22Rv1 (cell line): ENCODE measurements around the gene MGA.

Source experiments
- H3K27ac ChIP-seq: fragments of 450-650 bp; 2 replicates; pipeline ENCODE4 v1.5.1; 2017
- ZFX ChIP-seq: fragments of 450-650 bp; IDR thresholded peaks from 2 replicates; pipeline ENCODE4 v1.6.1; 2017; ENCODE audit warnings: antibody characterized with exemption, borderline replicate concordance
- TF ChIP-seq, protein P1 (sequence below): fragments of 450-650 bp; IDR thresholded peaks from 2 replicates; pipeline ENCODE4 v1.5.1; 2017; ENCODE audit warnings: mild to moderate bottlenecking

The MGA gene

DNA sequence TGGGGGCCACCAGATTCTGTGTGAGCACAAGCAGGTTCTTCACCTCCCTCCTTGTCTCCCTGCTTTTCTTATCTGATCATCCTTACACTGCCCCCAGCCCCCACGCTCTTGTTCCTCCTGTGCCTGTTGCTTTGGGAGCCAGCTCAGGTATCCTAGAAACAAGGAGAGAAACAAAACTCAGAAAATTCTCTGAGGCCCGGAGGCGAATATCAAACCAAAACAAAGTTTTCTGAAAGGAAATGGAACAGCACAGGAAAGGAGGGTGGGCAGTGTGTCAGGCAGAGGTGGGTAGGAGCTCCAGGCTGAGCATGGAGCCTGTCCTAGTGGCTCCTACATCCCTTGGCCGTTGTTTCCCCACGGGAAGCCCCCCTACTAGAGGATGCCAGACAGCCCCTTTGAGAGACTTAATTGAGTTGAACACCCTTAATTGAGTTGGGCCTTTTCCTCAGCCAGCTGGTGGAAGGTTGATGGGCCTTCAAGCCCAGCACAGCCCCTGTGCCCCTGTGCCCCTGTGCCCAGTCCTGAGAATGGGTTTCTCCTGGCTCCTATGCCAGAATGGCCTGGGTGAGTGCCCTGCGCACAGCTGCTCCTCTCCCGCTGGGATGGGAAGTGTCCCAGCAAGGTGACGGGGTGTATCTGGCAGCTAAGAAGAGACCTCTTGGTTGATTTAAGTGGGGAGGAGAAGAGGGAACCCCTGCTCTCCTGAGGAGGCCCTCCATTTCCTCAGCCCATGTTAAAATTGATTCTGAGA, 144.9 kb downstream of the MGA start:
- no peak overlapping the region for H3K27ac ChIP-seq
- TF ChIP-seq, protein P1, sequence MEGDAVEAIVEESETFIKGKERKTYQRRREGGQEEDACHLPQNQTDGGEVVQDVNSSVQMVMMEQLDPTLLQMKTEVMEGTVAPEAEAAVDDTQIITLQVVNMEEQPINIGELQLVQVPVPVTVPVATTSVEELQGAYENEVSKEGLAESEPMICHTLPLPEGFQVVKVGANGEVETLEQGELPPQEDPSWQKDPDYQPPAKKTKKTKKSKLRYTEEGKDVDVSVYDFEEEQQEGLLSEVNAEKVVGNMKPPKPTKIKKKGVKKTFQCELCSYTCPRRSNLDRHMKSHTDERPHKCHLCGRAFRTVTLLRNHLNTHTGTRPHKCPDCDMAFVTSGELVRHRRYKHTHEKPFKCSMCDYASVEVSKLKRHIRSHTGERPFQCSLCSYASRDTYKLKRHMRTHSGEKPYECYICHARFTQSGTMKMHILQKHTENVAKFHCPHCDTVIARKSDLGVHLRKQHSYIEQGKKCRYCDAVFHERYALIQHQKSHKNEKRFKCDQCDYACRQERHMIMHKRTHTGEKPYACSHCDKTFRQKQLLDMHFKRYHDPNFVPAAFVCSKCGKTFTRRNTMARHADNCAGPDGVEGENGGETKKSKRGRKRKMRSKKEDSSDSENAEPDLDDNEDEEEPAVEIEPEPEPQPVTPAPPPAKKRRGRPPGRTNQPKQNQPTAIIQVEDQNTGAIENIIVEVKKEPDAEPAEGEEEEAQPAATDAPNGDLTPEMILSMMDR, result no peak
- TF ChIP-seq ZFX, result no peak

DNA sequence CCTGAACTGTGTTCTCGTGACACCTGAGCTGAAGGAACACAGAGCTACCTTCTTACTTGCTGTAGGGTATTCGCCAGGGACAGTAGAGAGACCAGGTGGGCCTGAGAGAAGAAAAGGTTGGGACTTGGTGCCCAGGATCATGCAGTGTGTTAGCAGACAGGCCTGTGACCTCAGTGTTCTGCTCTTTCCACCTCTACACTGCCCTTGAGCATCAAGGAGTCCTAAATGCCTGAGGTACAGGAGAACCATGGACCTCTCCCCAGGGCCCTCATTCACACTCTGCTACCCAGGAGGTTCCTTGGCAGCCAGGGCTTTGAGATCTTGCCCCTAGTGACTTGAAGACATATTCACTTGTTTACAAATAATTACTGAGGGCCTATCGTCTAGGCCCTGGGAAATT, 145.5 kb downstream of the MGA start:
- TF ChIP-seq, protein P1, result no peak
- no peak for TF ChIP-seq ZFX
- H3K27ac ChIP-seq, result no peak overlapping the region

- H3K27ac ChIP-seq, result no peak overlapping the region
- TF ChIP-seq, protein P1, result peak; percentile 34; the same call in 1 of the 2 replicates
- no peak for TF ChIP-seq ZFX
Observed at GRCh38 chr15:41806291-41807181, 146.3 kb downstream of the MGA start.

DNA sequence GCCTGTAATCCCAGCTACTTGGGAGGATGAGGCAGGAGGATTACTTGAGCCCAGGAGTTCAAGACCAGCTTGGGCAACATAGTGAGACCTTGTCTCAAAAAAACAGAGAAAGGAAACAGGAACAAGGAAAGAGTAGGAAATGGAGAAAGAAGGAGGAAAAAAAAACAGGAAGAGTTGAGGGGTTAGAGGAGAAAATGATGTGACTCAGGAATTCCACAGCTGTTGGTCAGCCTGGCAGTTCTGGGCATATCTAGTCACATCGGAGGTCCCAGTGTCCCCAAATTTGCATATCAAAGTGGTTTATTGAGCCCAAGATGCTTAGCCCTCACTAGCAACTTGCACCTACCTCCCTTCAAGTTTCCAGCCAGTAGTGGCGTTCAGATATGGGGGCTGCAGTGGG, 148.9 kb downstream of the MGA start:
- H3K27ac ChIP-seq, result no peak overlapping the region

GRCh38 chr15:41809526-41810220, 149.5 kb downstream of the MGA start:
- no peak overlapping the region for H3K27ac ChIP-seq
- no peak for TF ChIP-seq ZFX
- TF ChIP-seq, protein P1, result no peak

More for the DNA sequence above, 148.9 kb downstream of the MGA start:
- no peak for TF ChIP-seq ZFX
- TF ChIP-seq, protein P1, result no peak

DNA sequence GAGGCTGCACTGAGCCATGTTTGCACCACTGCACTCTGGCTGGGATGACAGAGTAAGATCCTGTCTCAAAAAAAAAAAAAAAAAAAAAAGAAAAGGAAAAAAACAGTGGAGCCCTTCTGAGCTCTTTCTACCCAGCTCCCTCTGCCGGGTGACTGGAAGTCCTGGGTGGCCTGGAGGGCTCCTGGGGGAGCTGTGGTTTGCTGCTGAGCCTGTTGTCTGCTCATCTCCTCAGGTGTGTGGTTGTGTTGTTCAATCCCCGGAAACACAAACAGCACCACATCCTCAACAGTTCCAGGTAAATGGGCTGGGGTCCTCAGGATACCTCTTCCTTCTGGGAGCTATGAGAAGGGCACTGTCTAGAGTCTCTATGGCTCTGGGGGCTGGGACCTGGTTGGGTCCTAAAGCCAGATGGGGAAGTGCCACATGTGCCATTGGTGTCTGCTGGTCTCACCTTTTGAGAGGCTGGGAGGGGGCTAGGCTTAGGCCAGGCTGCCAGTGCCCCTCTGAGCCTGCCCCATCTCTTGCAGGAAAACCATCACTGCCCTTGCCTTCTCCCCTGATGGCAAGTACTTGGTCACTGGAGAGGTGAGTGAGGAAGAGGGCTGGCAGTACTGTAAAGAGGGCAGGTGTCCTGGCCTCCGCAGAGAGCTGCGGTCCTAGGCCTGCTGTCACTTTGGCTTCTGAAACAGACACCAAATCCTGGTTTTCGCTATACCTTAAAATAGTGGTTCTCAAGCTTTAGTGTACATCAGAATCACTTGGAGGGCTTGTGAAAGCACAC, 150.6 kb downstream of the MGA start:
- TF ChIP-seq ZFX, result no peak
- TF ChIP-seq, protein P1, result no peak
- no peak overlapping the region for H3K27ac ChIP-seq
